Stomach (tissue), 9 donors: Measurements from ENCODE around the gene PHKB. TPM values are rescaled to one million over a fixed set of nuclear protein-coding genes. Genes with fewer than 3 reads are reported as not detected.
A peak's percentile ranks its signal among the peaks of the same experiment; 100 is the strongest.

Experiments used
- DNase-seq, 2 donors: peaks; one replicate each; pipeline versions ENCODE4 v3.0.0 to v3.0.0-alpha.2; 2013 to 2019
- H3K27ac ChIP-seq, 5 donors: fragments of 200-600 bp in 4 of 5; sonication (generic) in 4 of 5; one replicate each; pipeline ENCODE4 v1.5.1; 2013 to 2019; ENCODE audit warnings: mild to moderate bottlenecking in 1 of 5, moderate library complexity in 1 of 5
- H3K27me3 ChIP-seq, 3 donors: fragments of 200-600 bp; sonication (generic); one replicate each; pipeline ENCODE4 v1.5.1; 2017 to 2019; ENCODE audit warnings: mixed run types in 1 of 3
- H3K36me3 ChIP-seq, 4 donors: fragments of 200-600 bp; sonication (generic); 1 replicate in 3 of 4; 2 replicates in 1 of 4; pipeline ENCODE4 v1.5.1; 2016 to 2019
- H3K4me1 ChIP-seq, 4 donors: fragments of 200-600 bp; sonication (generic); one replicate each; pipeline ENCODE4 v1.5.1; 2016 to 2019
- H3K4me3 ChIP-seq, 4 donors: fragments of 200-600 bp; sonication (generic) in 3 of 4; one replicate each; pipeline ENCODE4 v1.5.1; 2016 to 2019; ENCODE audit warnings: mild to moderate bottlenecking in 1 of 4
- H3K9me3 ChIP-seq, 4 donors: fragments of 200-600 bp; sonication (generic); one replicate each; pipeline ENCODE4 v1.5.1; 2016 to 2019
- CTCF ChIP-seq, 7 experiments: fragments of 450-650 bp in 4 of 7; fragments of 200-600 bp in 3 of 7; sonication (generic) in 3 of 7; IDR thresholded peaks; one replicate each; pipeline ENCODE4 v1.5.1; 2016 to 2019; ENCODE audit warnings: antibody characterized with exemption in 7 of 7, control low read depth in 2 of 7, mild to moderate bottlenecking in 1 of 7
- EP300 ChIP-seq: sonication (generic); formaldehyde crosslinking; IDR thresholded peaks from one replicate; pipeline ENCODE4 v1.6.1; 2017; ENCODE audit warnings: antibody characterized with exemption
- POLR2A ChIP-seq, 4 donors: fragments of 450-650 bp; IDR thresholded peaks; one replicate each; pipeline ENCODE4 v1.6.1; 2016; ENCODE audit warnings: antibody characterized with exemption in 4 of 4, control low read depth in 2 of 4, mild to moderate bottlenecking in 1 of 4, moderate library complexity in 1 of 4
- POLR2AphosphoS5 ChIP-seq, 3 donors: sonication (generic); formaldehyde crosslinking; IDR thresholded peaks; one replicate each; pipeline ENCODE4 v1.6.1; 2016; ENCODE audit warnings: antibody characterized with exemption in 3 of 3
- WGBS, 5 donors: extraction: QIAGEN DNeasy Blood & Tissue Kit in 3 of 5; methylation state at CpG; one replicate each; pipeline versions ENCODE4 v1.1.5 to v1.1.7; 2013 to 2018; 5-methylcytosine and 5-hydroxymethylcytosine counted together
- intact Hi-C: fragments of 100-400 bp; cut with DNase I; formaldehyde crosslinking; loops from one replicate; pipeline ENCODE4 v1.15.1; 2023; ENCODE audit warnings: low total_unique reads
- polyA plus RNA-seq, 3 donors: library from polyadenylated mRNA; stranded (reverse); fragments of 200-250 nt; gene quantifications; one replicate each; pipeline ENCODE4 v1.2.3, GENCODE V29; 2013
- total RNA-seq, 5 donors: library from RNA; depleted of rRNA; stranded (reverse); fragments of >200 nt; gene quantifications; one replicate each; pipeline versions ENCODE4 v1.1.0 to v1.2.3, GENCODE V29; 2014 to 2016
- donor health status: healthy with polysubstance abuse.
- donor health status: Bipolar disorder and iron deficiency.
- donor health status: healthy.

The PHKB gene
- total and polyA plus RNA-seq, 8 donors: 17.5 to 163 (median 51.6) TPM

GRCh38 chr16:47657032-47657431, 195.9 kb downstream of the PHKB start:
- 67 to 80% (median 71%) methylated on average over 3 of the region's 3 CpGs for WGBS, 5 donors
- Histone ChIP-seq H3K4me3 (no peak overlapping the region), H3K9me3 (no peaks in the 10 kb centered on the region), H3K4me1 (no peaks in the 10 kb centered on the region), H3K36me3 (peaks cover 19 to 74% (median 66%) of the 10 kb centered on the region in 4 donors), H3K27ac (no peak overlapping the region), H3K27me3 (no peaks in the 10 kb centered on the region)
- TF ChIP-seq POLR2AphosphoS5 (IDR thresholded peaks at IDR 0.05) (no peak), EP300 (no peak), CTCF (IDR thresholded peaks at IDR 0.05) (no peak), POLR2A (IDR thresholded peaks at IDR 0.05) (no peak)
- DNase-seq: no peak
- intact Hi-C loops: loop anchor here (5.0 kb wide), 1 partner anchor 110 kb away; no protein-coding TSS in a partner anchor

- Histone ChIP-seq H3K4me1 (no peaks in the 10 kb centered on the region), H3K4me3 (no peak overlapping the region), H3K27me3 (no peaks in the 10 kb centered on the region), H3K27ac (no peak overlapping the region), H3K9me3 (no peaks in the 10 kb centered on the region), H3K36me3 (peaks cover 14 to 71% (median 60%) of the 10 kb centered on the region in 4 donors)
- TF ChIP-seq EP300: no peak
- TF ChIP-seq POLR2A (IDR thresholded peaks at IDR 0.05): no peak
- TF ChIP-seq CTCF (IDR thresholded peaks at IDR 0.05): no peak
- TF ChIP-seq POLR2AphosphoS5 (IDR thresholded peaks at IDR 0.05): no peak
- intact Hi-C loops: loop anchor here (5.0 kb wide), 1 partner anchor 109 kb away; no protein-coding TSS in a partner anchor
- DNase-seq: no peak
- WGBS, 5 donors: 100% methylated on average over 1 of the region's 1 CpG
Measured at GRCh38 chr16:47657977-47658376, 196.8 kb downstream of the PHKB start.

GRCh38 chr16:47660540-47660939, 199.4 kb downstream of the PHKB start:
- DNase-seq: no peak
- H3K4me3 ChIP-seq: no peak overlapping the region
- no peaks in the 10 kb centered on the region for H3K9me3 ChIP-seq
- H3K4me1 ChIP-seq: peaks cover 0 to 15% (median 7%) of the 10 kb centered on the region in 4 donors
- 90 to 97% (median 94%) methylated on average over 4 of the region's 4 CpGs for WGBS, 5 donors
- H3K27me3 ChIP-seq: no peaks in the 10 kb centered on the region
- intact Hi-C loops: no loop called here
- TF ChIP-seq EP300 (no peak), POLR2A (IDR thresholded peaks at IDR 0.05) (no peak), POLR2AphosphoS5 (IDR thresholded peaks at IDR 0.05) (no peak), CTCF (IDR thresholded peaks at IDR 0.05) (no peak)
- no peak overlapping the region for H3K27ac ChIP-seq
- H3K36me3 ChIP-seq: peaks cover 5 to 67% (median 49%) of the 10 kb centered on the region in 4 donors

GRCh38 chr16:47664653-47665325, 203.7 kb downstream of the PHKB start:
- intact Hi-C loops: no loop called here
- WGBS, 5 donors: 42 to 81% (median 45%) methylated on average over 4 of the region's 4 CpGs
- peak; percentile 47 to 48 for DNase-seq

More at GRCh38 chr16:47664653-47665325, 203.7 kb downstream of the PHKB start:
- peaks cover 0 to 15% (median 7%) of the 10 kb centered on the region in 4 donors for H3K4me1 ChIP-seq
- no peaks in the 10 kb centered on the region for H3K9me3 ChIP-seq
- H3K27me3 ChIP-seq: no peaks in the 10 kb centered on the region
- H3K27ac ChIP-seq: peak overlapping the region in 1 of 5 donors; percentile 36
- peaks cover 0 to 71% (median 61%) of the 10 kb centered on the region in 4 donors for H3K36me3 ChIP-seq
- TF ChIP-seq POLR2AphosphoS5 (IDR thresholded peaks at IDR 0.05): no peak
- no peak for TF ChIP-seq POLR2A (IDR thresholded peaks at IDR 0.05)
- no peak for TF ChIP-seq CTCF (IDR thresholded peaks at IDR 0.05)
- TF ChIP-seq EP300: no peak
- no peak overlapping the region for H3K4me3 ChIP-seq
